ENCODE measurements around the gene ANGPT4.

ANGPT4 gene

GRCh38 chr20:944774-945410, 28.8 kb upstream of the ANGPT4 start:
- no peak for DNase-seq (ENCODE audit: low read depth)
- H3K4me3 ChIP-seq (ENCODE audit: low read depth, low read length) = no peak overlapping the region

- no peak for DNase-seq (ENCODE audit: low read depth)
- no peak overlapping the region for H3K4me3 ChIP-seq (ENCODE audit: low read depth, low read length)
These were observed 28.0 kb upstream of the ANGPT4 start for GRCh38 chr20:944148-944547.

GRCh38 chr20:942611-943010, 26.5 kb upstream of the ANGPT4 start:
- DNase-seq (ENCODE audit: low read depth) = no peak
- no peak overlapping the region for H3K4me3 ChIP-seq (ENCODE audit: low read depth, low read length)

GRCh38 chr20:940926-941325, 24.8 kb upstream of the ANGPT4 start:
- DNase-seq (ENCODE audit: low read depth) = no peak
- no peak overlapping the region for H3K4me3 ChIP-seq (ENCODE audit: low read depth, low read length)

- DNase-seq (ENCODE audit: low read depth) = no peak
- H3K4me3 ChIP-seq (ENCODE audit: low read depth, low read length) = no peak overlapping the region
These were observed 23.5 kb upstream of the ANGPT4 start for GRCh38 chr20:939606-940005.

GRCh38 chr20:934186-934840, 18.2 kb upstream of the ANGPT4 start:
- no peak overlapping the region for H3K4me3 ChIP-seq (ENCODE audit: low read depth, low read length)
- DNase-seq (ENCODE audit: low read depth) = no peak

GRCh38 chr20:933029-933428, 16.9 kb upstream of the ANGPT4 start:
- no peak overlapping the region for H3K4me3 ChIP-seq (ENCODE audit: low read depth, low read length)
- DNase-seq (ENCODE audit: low read depth) = no peak

GRCh38 chr20:931401-931800, 15.3 kb upstream of the ANGPT4 start:
- H3K4me3 ChIP-seq (ENCODE audit: low read depth, low read length) = no peak overlapping the region
- no peak for DNase-seq (ENCODE audit: low read depth)

GRCh38 chr20:926670-927069, 10.5 kb upstream of the ANGPT4 start:
- H3K4me3 ChIP-seq (ENCODE audit: low read depth, low read length) = no peak overlapping the region
- DNase-seq (ENCODE audit: low read depth) = no peak

GRCh38 chr20:925516-925915, 9.4 kb upstream of the ANGPT4 start:
- no peak for DNase-seq (ENCODE audit: low read depth)
- H3K4me3 ChIP-seq (ENCODE audit: low read depth, low read length) = no peak overlapping the region

GRCh38 chr20:924639-925038, 8.5 kb upstream of the ANGPT4 start:
- H3K4me3 ChIP-seq (ENCODE audit: low read depth, low read length) = no peak overlapping the region
- no peak for DNase-seq (ENCODE audit: low read depth)

GRCh38 chr20:922781-923180, 6.6 kb upstream of the ANGPT4 start:
- no peak overlapping the region for H3K4me3 ChIP-seq (ENCODE audit: low read depth, low read length)
- no peak for DNase-seq (ENCODE audit: low read depth)

- DNase-seq (ENCODE audit: low read depth) = no peak
- no peak overlapping the region for H3K4me3 ChIP-seq (ENCODE audit: low read depth, low read length)
These were observed 4.9 kb upstream of the ANGPT4 start for GRCh38 chr20:921068-921467.

GRCh38 chr20:920311-920710, 4.2 kb upstream of the ANGPT4 start:
- no peak overlapping the region for H3K4me3 ChIP-seq (ENCODE audit: low read depth, low read length)
- DNase-seq (ENCODE audit: low read depth) = no peak

GRCh38 chr20:919491-919916, 3.4 kb upstream of the ANGPT4 start:
- no peak overlapping the region for H3K4me3 ChIP-seq (ENCODE audit: low read depth, low read length)
- no peak for DNase-seq (ENCODE audit: low read depth)

GRCh38 chr20:917416-917815, 1.3 kb upstream of the ANGPT4 start:
- no peak for DNase-seq (ENCODE audit: low read depth)
- H3K4me3 ChIP-seq (ENCODE audit: low read depth, low read length) = no peak overlapping the region

GRCh38 chr20:916825-917224, 691 bp upstream of the ANGPT4 start:
- H3K4me3 ChIP-seq (ENCODE audit: low read depth, low read length) = no peak overlapping the region
- no peak for DNase-seq (ENCODE audit: low read depth)

GRCh38 chr20:914727-915498, 1.2 kb downstream of the ANGPT4 start:
- H3K4me3 ChIP-seq (ENCODE audit: low read depth, low read length) = no peak overlapping the region
- no peak for DNase-seq (ENCODE audit: low read depth)

GRCh38 chr20:913306-913849, 2.8 kb downstream of the ANGPT4 start:
- no peak for DNase-seq (ENCODE audit: low read depth)
- no peak overlapping the region for H3K4me3 ChIP-seq (ENCODE audit: low read depth, low read length)

- H3K4me3 ChIP-seq (ENCODE audit: low read depth, low read length) = no peak overlapping the region
- no peak for DNase-seq (ENCODE audit: low read depth)
These were observed 4.1 kb downstream of the ANGPT4 start for GRCh38 chr20:911882-912600.

Measured in skeletal muscle cell (primary cell).